ENCODE measurements around the gene CD3D. TPM values are rescaled to one million over a fixed set of nuclear protein-coding genes. Genes with fewer than 3 reads are reported as not detected.

Gene CD3D
- total RNA-seq (2014; rRNA removed) (not detected in 2 replicates), Bru-seq, nascent RNA (not detected), BruChase-seq, experiment 1, labeled RNA remaining after a 6-hour chase (not detected), BruChase-seq, experiment 2, labeled RNA remaining after a 2-hour chase (not detected)
- long read RNA-seq, result 0 reads

GRCh38 chr11:118342503-118343161 is at the start of gene CD3D:
Gene CD3D (minus strand): TSS chr11:118342705. CDS start chr11:118342607, 98 bp downstream.
- Histone ChIP-seq H3K4me2 (ENCODE audit: low read length) (no peak within 1 kb of the TSS), H3K27me3 (ENCODE audit: low read length) (peaks cover 10% of the 10 kb centered on the region; the same call in 1 of the 2 replicates), H3K36me3 (ENCODE audit: low read depth, low read length) (no peaks in the 10 kb centered on the region), H2AFZ (ENCODE audit: low read length) (no peak within 1 kb of the TSS), H3K27ac (ENCODE audit: low read length) (no peak within 1 kb of the TSS), H3K4me1 (ENCODE audit: insufficient read depth, low read length) (no peaks in the 10 kb centered on the region), H4K20me1 (ENCODE audit: low read length) (no peaks in the 10 kb centered on the region), H3K79me2 (ENCODE audit: low read length) (no peaks in the 10 kb centered on the region), H3K9me3 (ENCODE audit: low read length) (no peaks in the 10 kb centered on the region), H3K4me3 (ENCODE audit: low read length) (no peak within 1 kb of the TSS), H3K9me2 (replicated peaks; ENCODE audit: low read length) (no peaks in the 10 kb centered on the region), H3F3A (ENCODE audit: low read length, unreplicated experiment) (no peaks in the 10 kb centered on the region), H3K9ac (ENCODE audit: low read length) (no peak within 1 kb of the TSS)
- intact Hi-C loops (cut with micrococcal nuclease), result no loop called here
- no peak for ATAC-seq
- TF ChIP-seq EZH2 (IDR thresholded peaks at IDR 0.05; ENCODE audit: low read length, unreplicated experiment) (no peak), EZH2phosphoT487 (IDR thresholded peaks at IDR 0.05; ENCODE audit: borderline replicate concordance, low read length) (no peak)
- TF ChIP-seq, protein P1, sequence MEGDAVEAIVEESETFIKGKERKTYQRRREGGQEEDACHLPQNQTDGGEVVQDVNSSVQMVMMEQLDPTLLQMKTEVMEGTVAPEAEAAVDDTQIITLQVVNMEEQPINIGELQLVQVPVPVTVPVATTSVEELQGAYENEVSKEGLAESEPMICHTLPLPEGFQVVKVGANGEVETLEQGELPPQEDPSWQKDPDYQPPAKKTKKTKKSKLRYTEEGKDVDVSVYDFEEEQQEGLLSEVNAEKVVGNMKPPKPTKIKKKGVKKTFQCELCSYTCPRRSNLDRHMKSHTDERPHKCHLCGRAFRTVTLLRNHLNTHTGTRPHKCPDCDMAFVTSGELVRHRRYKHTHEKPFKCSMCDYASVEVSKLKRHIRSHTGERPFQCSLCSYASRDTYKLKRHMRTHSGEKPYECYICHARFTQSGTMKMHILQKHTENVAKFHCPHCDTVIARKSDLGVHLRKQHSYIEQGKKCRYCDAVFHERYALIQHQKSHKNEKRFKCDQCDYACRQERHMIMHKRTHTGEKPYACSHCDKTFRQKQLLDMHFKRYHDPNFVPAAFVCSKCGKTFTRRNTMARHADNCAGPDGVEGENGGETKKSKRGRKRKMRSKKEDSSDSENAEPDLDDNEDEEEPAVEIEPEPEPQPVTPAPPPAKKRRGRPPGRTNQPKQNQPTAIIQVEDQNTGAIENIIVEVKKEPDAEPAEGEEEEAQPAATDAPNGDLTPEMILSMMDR (conservative IDR thresholded peaks at IDR 0.05; ENCODE audit: low read depth, low read length), result no peak
- ChIA-PET POLR2A (ENCODE audit: unreplicated experiment) (no interaction called here), CTCF (no interaction called here)
- no TSS peak for BruUV-seq (replicated peaks)
- no peak for DNase-seq

DNA sequence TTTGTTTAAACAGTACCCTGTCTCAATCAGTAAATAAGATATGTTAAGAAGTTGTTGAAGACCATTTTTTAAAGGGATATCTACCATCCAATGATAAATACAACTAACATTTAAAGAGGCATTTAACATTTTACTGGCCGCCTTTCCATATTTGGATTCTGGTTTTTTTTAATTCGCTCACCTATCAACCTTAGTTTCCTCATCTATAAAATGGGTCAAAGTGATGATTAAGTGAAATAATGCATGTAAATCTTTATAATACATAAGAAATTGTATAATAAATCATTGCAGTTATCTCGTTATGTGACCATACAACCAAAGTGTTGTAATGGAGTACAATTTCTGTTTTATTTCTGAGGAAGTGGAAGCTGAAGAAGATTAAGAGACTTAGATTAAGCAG is 41.2 kb upstream of the CD3D start:
- no peak overlapping the region for H3K9ac ChIP-seq (ENCODE audit: low read length)
- no peaks in the 10 kb centered on the region for H3K9me2 ChIP-seq (replicated peaks; ENCODE audit: low read length)
- no peak overlapping the region for H3K4me3 ChIP-seq (ENCODE audit: low read length)
- no peaks in the 10 kb centered on the region for H3K4me1 ChIP-seq (ENCODE audit: insufficient read depth, low read length)
- intact Hi-C loops (cut with micrococcal nuclease), result no loop called here
- H3K36me3 ChIP-seq (ENCODE audit: low read depth, low read length), result peaks cover 78% of the 10 kb centered on the region
- DNase-seq, result no peak
- H3K27me3 ChIP-seq (ENCODE audit: low read length), result no peaks in the 10 kb centered on the region
- H3F3A ChIP-seq (ENCODE audit: low read length, unreplicated experiment), result no peaks in the 10 kb centered on the region
- BruUV-seq (replicated peaks), result no TSS peak
- no peaks in the 10 kb centered on the region for H3K9me3 ChIP-seq (ENCODE audit: low read length)
- POLR2A ChIA-PET (ENCODE audit: unreplicated experiment), result no interaction called here
- no peaks in the 10 kb centered on the region for H4K20me1 ChIP-seq (ENCODE audit: low read length)
- CTCF ChIA-PET, result no interaction called here
- no peak overlapping the region for H2AFZ ChIP-seq (ENCODE audit: low read length)
- H3K79me2 ChIP-seq (ENCODE audit: low read length), result no peaks in the 10 kb centered on the region
- no peak for ATAC-seq
- TF ChIP-seq EZH2 (IDR thresholded peaks at IDR 0.05; ENCODE audit: low read length, unreplicated experiment), result no peak
- TF ChIP-seq EZH2phosphoT487 (IDR thresholded peaks at IDR 0.05; ENCODE audit: borderline replicate concordance, low read length), result no peak
- TF ChIP-seq, protein P1 (conservative IDR thresholded peaks at IDR 0.05; ENCODE audit: low read depth, low read length), result no peak
- H3K27ac ChIP-seq (ENCODE audit: low read length), result no peak overlapping the region
- no peak overlapping the region for H3K4me2 ChIP-seq (ENCODE audit: low read length)

DNA sequence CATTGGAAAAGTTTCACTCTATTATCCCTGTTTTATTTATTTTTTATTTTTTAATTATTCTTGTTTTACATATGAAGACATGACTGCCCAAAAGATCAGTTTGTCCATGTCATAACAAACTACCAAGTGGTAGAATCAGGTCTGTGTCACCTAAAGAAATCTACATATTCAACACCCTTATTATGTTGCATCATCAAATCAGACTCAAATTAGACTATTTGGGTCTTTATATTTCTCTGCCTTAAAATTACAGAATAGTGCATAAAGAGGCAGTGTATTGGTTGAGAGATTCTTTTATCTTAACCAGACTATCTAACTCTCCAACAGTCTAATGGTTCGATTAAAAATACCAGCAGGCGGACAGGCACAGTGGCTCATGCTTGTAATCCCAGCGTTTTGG is 40.4 kb upstream of the CD3D start:
- Histone ChIP-seq H3K9me2 (replicated peaks; ENCODE audit: low read length) (no peaks in the 10 kb centered on the region), H3K36me3 (ENCODE audit: low read depth, low read length) (peaks cover 83% of the 10 kb centered on the region), H3K9me3 (ENCODE audit: low read length) (no peaks in the 10 kb centered on the region), H3K4me2 (ENCODE audit: low read length) (no peak overlapping the region), H3K79me2 (ENCODE audit: low read length) (no peaks in the 10 kb centered on the region), H3K9ac (ENCODE audit: low read length) (no peak overlapping the region), H2AFZ (ENCODE audit: low read length) (no peak overlapping the region), H3K27ac (ENCODE audit: low read length) (no peak overlapping the region), H3K4me1 (ENCODE audit: insufficient read depth, low read length) (no peaks in the 10 kb centered on the region), H4K20me1 (ENCODE audit: low read length) (no peaks in the 10 kb centered on the region), H3K27me3 (ENCODE audit: low read length) (no peaks in the 10 kb centered on the region), H3F3A (ENCODE audit: low read length, unreplicated experiment) (no peaks in the 10 kb centered on the region), H3K4me3 (ENCODE audit: low read length) (no peak overlapping the region)
- ATAC-seq (no peak), DNase-seq (no peak)
- intact Hi-C loops (cut with micrococcal nuclease), result no loop called here
- POLR2A ChIA-PET (ENCODE audit: unreplicated experiment), result no interaction called here
- CTCF ChIA-PET, result no interaction called here
- TF ChIP-seq EZH2 (IDR thresholded peaks at IDR 0.05; ENCODE audit: low read length, unreplicated experiment) (no peak), EZH2phosphoT487 (IDR thresholded peaks at IDR 0.05; ENCODE audit: borderline replicate concordance, low read length) (no peak)
- TF ChIP-seq, protein P1 (conservative IDR thresholded peaks at IDR 0.05; ENCODE audit: low read depth, low read length), result no peak
- no TSS peak for BruUV-seq (replicated peaks)

All from PC-3 (cell line).